ENCODE results near the gene SYN1. TPM values are rescaled to one million over a fixed set of nuclear protein-coding genes. Genes with fewer than 3 reads are reported as not detected.

Gene SYN1
- total RNA-seq, 1 donor from 2014 or later, result 1.9 TPM

DNA sequence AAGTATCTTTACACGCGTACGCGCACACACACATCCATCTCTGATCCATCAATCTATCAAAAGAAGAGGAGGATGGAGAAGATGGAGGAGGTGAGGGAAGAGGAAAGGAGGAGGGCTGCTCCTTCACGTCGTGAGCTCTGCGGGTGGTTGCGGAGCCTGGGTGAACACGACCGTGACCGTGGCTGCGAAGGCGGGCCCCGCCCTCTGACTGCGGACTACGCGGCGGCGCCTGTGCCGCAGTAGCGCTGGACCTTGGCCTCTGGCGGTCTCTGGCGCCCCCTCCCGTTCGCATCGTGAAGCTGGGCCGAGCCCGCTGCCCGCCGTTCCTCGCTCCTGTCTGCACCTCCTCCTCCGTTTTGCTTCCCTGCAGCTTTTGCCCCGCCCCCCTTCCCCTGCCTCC, 96.4 kb downstream of the SYN1 start:
- Mint-ChIP-seq H3K27me3 (ENCODE audit: unreplicated experiment) (no peaks in the 10 kb centered on the region), H3K4me3 (ENCODE audit: unreplicated experiment) (peak overlapping the region; percentile 70), H3K27ac (ENCODE audit: unreplicated experiment) (no peak overlapping the region), H3K9me3 (ENCODE audit: unreplicated experiment) (no peaks in the 10 kb centered on the region), H3K36me3 (ENCODE audit: unreplicated experiment) (no peaks in the 10 kb centered on the region), H3K4me1 (ENCODE audit: unreplicated experiment) (peaks cover 4% of the 10 kb centered on the region)
- TF ChIP-seq, protein P1, sequence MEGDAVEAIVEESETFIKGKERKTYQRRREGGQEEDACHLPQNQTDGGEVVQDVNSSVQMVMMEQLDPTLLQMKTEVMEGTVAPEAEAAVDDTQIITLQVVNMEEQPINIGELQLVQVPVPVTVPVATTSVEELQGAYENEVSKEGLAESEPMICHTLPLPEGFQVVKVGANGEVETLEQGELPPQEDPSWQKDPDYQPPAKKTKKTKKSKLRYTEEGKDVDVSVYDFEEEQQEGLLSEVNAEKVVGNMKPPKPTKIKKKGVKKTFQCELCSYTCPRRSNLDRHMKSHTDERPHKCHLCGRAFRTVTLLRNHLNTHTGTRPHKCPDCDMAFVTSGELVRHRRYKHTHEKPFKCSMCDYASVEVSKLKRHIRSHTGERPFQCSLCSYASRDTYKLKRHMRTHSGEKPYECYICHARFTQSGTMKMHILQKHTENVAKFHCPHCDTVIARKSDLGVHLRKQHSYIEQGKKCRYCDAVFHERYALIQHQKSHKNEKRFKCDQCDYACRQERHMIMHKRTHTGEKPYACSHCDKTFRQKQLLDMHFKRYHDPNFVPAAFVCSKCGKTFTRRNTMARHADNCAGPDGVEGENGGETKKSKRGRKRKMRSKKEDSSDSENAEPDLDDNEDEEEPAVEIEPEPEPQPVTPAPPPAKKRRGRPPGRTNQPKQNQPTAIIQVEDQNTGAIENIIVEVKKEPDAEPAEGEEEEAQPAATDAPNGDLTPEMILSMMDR (IDR thresholded peaks at IDR 0.05), result peak; percentile 85
- peak; percentile 94 for DNase-seq (ENCODE audit: extremely low spot score, unreplicated experiment)

Small RNAs within 50 kb of the gene (microRNA-seq; reads per million reads assigned to microRNA genes)
- not detected for gene MIR4769 (ENCODE audit: unreplicated experiment)

Other genes starting within 250 kb of the SYN1 start
- gene ZNF157, start 249.3 kb downstream of the SYN1 start, total RNA-seq, result 0.13 and 0.16 TPM in 2 replicates
- gene ZNF41, start 136.6 kb downstream of the SYN1 start, total RNA-seq, result 6.3 and 8.8 TPM in 2 replicates
- gene ARAF, start 58.7 kb downstream of the SYN1 start, total RNA-seq, result 66.8 and 73.9 TPM in 2 replicates
- 403 and 405 TPM in 2 replicates for gene TIMP1, start 37.4 kb downstream of the SYN1 start, total RNA-seq
- gene CFP, start 10.1 kb upstream of the SYN1 start, total RNA-seq, result 0.57 and 0.97 TPM in 2 replicates
- 40.9 and 41.5 TPM in 2 replicates for gene ELK1, start 30.7 kb upstream of the SYN1 start, total RNA-seq
- 69.6 and 77.7 TPM in 2 replicates for gene UXT, start 39.3 kb upstream of the SYN1 start, total RNA-seq
- 8.7 and 9.6 TPM in 2 replicates for gene ZNF81, start 217.0 kb upstream of the SYN1 start, total RNA-seq

Measured in osteocyte (in vitro differentiated cells).